ENCODE results near the gene TENM3.

The TENM3 gene

GRCh38 chr4:182608525-182608924, 365.3 kb downstream of the TENM3 start:
- no peak for DNase-seq

- no peak for DNase-seq
Measured at GRCh38 chr4:182616476-182616875, 373.3 kb downstream of the TENM3 start.

GRCh38 chr4:182619660-182620059, 376.5 kb downstream of the TENM3 start:
- peak in 1 of 58 donors; percentile 11 for DNase-seq

- DNase-seq, result no peak
Measured at GRCh38 chr4:182620111-182620980, 377.1 kb downstream of the TENM3 start.

- DNase-seq, result no peak
Measured at GRCh38 chr4:182624281-182624680, 381.1 kb downstream of the TENM3 start.

- no peak for DNase-seq
Measured at GRCh38 chr4:182625193-182625592, 382.0 kb downstream of the TENM3 start.

GRCh38 chr4:182627996-182628395, 384.8 kb downstream of the TENM3 start:
- DNase-seq, result no peak

GRCh38 chr4:182628544-182628943, 385.3 kb downstream of the TENM3 start:
- no peak for DNase-seq

- DNase-seq, result no peak
Measured at GRCh38 chr4:182629096-182629495, 385.9 kb downstream of the TENM3 start.

- DNase-seq, result no peak
Measured at GRCh38 chr4:182640491-182640890, 397.3 kb downstream of the TENM3 start.

- DNase-seq, result no peak
Measured at GRCh38 chr4:182640932-182641331, 397.7 kb downstream of the TENM3 start.

- no peak for DNase-seq
Measured at GRCh38 chr4:182642831-182643230, 399.6 kb downstream of the TENM3 start.

GRCh38 chr4:182643801-182644682, 400.8 kb downstream of the TENM3 start:
- no peak for DNase-seq

GRCh38 chr4:182644683-182645050, 401.5 kb downstream of the TENM3 start:
- DNase-seq, result no peak

GRCh38 chr4:182645511-182645910, 402.3 kb downstream of the TENM3 start:
- DNase-seq, result no peak

- DNase-seq, result no peak
Measured at GRCh38 chr4:182647646-182648300, 404.6 kb downstream of the TENM3 start.

GRCh38 chr4:182648766-182649165, 405.6 kb downstream of the TENM3 start:
- DNase-seq, result no peak

- DNase-seq, result no peak
Measured at GRCh38 chr4:182649698-182650477, 406.7 kb downstream of the TENM3 start.

- no peak for DNase-seq
Measured at GRCh38 chr4:182653596-182653995, 410.4 kb downstream of the TENM3 start.

- DNase-seq, result no peak
Measured at GRCh38 chr4:182655340-182655739, 412.1 kb downstream of the TENM3 start.

GRCh38 chr4:182662551-182662950, 419.3 kb downstream of the TENM3 start:
- no peak for DNase-seq

Measured in anterior cingulate cortex (tissue), 58 donors.